Activated naive CD8-positive, alpha-beta T cell treated with anti-CD3 and anti-CD28 coated beads, Interleukin-2, amount 10 ng/mL, durations not matched to agents 7 days and 5 days (primary cell): ENCODE data around the gene PCDHB10. TPM values are rescaled to one million over a fixed set of nuclear protein-coding genes. Genes with fewer than 3 reads are reported as not detected.
"Not testable (repeated sequence)": the region's sequence is repeated elsewhere in the genome, so short reads cannot be mapped to it uniquely, and the experiment has no call there.

Source experiments
- ATAC-seq: fragments of 150-1000 bp; cut with Tn5 transposase; one replicate; pipeline ENCODE4 v1.10.0; 2021; ENCODE audit warnings: low read depth, moderate library complexity
- POLR2A ChIA-PET: fragments of 350-600 bp; sonication (Branson Sonifier 250); formaldehyde crosslinking; loops from one replicate; lab custom pipeline; 2021; ENCODE audit warnings: antibody characterized with exemption; lab: Charles Lee
- DNase-seq: peaks from one replicate; pipeline ENCODE4 v3.0.0; 2021
- H3K27ac Mint-ChIP-seq: one replicate; pipeline ENCODE4 v1.8.0; 2022; ENCODE audit warnings: mild to moderate bottlenecking, mixed read lengths
- H3K27me3 Mint-ChIP-seq: one replicate; pipeline ENCODE4 v1.8.0; 2022; ENCODE audit warnings: mild to moderate bottlenecking, moderate library complexity, mixed read lengths
- H3K36me3 Mint-ChIP-seq: one replicate; pipeline ENCODE4 v1.8.0; 2021; ENCODE audit warnings: mild to moderate bottlenecking, mixed read lengths
- H3K4me1 Mint-ChIP-seq: one replicate; pipeline ENCODE4 v1.8.0; 2021; ENCODE audit warnings: mixed read lengths
- H3K4me3 Mint-ChIP-seq: one replicate; pipeline ENCODE4 v1.8.0; 2022; ENCODE audit warnings: mild to moderate bottlenecking, moderate library complexity, mixed read lengths
- H3K9me3 Mint-ChIP-seq: one replicate; pipeline ENCODE4 v1.8.0; 2021; ENCODE audit warnings: mixed read lengths
- total RNA-seq, 2 experiments: library from RNA; stranded (reverse); gene quantifications; one replicate each; pipeline ENCODE4 v1.2.3, GENCODE V29; 2021

Gene PCDHB10
- total RNA-seq = not detected

DNA sequence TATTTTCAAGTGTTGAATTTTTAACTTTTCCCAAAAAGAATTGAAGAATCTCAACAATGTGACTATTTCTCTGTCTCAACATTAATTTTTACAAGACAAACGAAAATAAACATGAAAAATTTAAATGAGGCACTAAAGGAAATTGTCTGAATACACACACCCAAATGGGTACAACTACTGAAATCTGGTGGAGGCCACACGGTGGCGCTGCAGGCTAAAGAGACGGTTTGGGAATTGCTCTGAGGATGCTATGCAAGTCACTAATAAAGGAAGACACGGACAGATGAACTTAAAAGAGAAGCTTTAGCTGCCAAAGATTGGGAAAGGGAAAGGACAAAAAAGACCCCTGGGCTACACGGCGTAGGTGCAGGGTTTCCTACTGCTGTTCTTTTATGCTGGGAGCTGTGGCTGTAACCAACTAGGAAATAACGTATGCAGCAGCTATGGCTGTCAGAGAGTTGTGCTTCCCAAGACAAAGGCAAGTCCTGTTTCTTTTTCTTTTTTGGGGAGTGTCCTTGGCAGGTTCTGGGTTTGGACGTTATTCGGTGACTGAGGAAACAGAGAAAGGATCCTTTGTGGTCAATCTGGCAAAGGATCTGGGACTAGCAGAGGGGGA lies at the start of gene PCDHB10:
Gene PCDHB10, plus strand, starts transcription at position 244 of the 616 bp plus-strand sequence. Its CDS starts 200 bp downstream, at position 444.
- ATAC-seq (no peak), DNase-seq (peak; percentile 41)
- Mint-ChIP-seq H3K27me3 (peaks cover 8% of the 10 kb centered on the region), H3K27ac (no peak within 1 kb of the TSS), H3K4me3 (no peak within 1 kb of the TSS), H3K4me1 (no peaks in the 10 kb centered on the region), H3K9me3 (peaks cover 26% of the 10 kb centered on the region), H3K36me3 (peaks cover 1% of the 10 kb centered on the region)
- POLR2A ChIA-PET = no interaction called here

DNA sequence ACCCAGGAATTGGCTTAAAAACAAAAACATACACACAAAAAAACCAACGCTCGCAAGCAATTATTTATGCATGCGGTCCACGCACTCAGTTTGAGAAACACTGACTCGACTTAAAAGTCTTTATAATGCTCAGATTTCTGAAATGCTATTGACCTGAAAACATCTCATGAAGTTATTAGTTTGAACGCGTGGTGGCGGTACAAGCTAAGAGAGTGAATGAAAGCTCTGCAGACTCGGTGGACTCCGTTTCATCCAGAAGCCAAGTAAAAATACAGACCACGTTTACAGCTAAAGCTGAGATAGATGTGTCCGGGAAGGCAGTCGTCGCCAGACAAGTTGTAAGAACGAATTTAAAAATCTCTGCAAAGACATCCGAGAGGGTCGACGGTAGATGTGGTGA lies 42.3 kb upstream of the PCDHB10 start, which contains the start of gene PCDHB6:
Gene PCDHB6, plus strand, starts transcription at position 246 of the 400 bp plus-strand sequence. CDS start 201 bp downstream, outside the sequence.
- H3K4me1 Mint-ChIP-seq = no peaks in the 10 kb centered on the region
- ATAC-seq (no peak), DNase-seq (no peak)
- POLR2A ChIA-PET = no interaction called here
- H3K36me3 Mint-ChIP-seq = peaks cover 2% of the 10 kb centered on the region
- no peak within 1 kb of the TSS for H3K4me3 Mint-ChIP-seq
- H3K27me3 Mint-ChIP-seq = no peaks in the 10 kb centered on the region
- H3K27ac Mint-ChIP-seq = no peak within 1 kb of the TSS
- H3K9me3 Mint-ChIP-seq = peaks cover 13% of the 10 kb centered on the region

DNA sequence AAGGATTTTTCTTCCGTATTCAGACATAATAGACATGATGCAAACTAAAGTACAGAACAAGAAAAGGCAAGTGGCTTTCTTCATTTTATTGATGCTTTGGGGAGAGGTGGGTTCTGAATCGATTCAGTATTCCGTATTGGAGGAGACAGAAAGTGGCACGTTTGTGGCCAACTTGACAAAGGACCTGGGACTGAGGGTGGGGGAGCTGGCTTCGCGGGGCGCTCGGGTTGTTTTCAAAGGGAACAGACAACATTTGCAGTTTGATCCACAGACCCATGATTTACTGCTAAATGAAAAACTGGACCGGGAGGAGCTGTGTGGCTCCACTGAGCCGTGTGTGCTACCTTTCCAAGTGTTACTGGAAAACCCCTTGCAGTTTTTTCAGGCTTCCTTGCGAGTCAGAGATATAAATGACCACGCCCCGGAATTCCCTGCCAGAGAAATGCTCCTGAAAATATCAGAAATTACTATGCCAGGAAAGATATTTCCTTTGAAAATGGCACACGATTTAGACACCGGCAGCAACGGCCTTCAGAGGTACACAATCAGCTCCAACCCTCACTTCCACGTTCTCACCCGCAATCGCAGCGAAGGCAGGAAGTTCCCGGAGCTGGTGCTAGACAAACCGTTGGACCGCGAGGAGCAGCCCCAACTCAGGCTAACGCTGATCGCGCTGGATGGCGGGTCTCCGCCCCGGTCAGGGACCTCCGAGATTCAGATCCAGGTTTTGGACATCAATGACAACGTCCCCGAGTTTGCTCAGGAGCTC lies 41.7 kb upstream of the PCDHB10 start:
- peaks cover 13% of the 10 kb centered on the region for H3K9me3 Mint-ChIP-seq
- H3K4me1 Mint-ChIP-seq = no peaks in the 10 kb centered on the region
- no peak overlapping the region for H3K27ac Mint-ChIP-seq
- POLR2A ChIA-PET = no interaction called here
- DNase-seq (no peak), ATAC-seq (no peak)
- H3K4me3 Mint-ChIP-seq = no peak overlapping the region
- H3K27me3 Mint-ChIP-seq = no peaks in the 10 kb centered on the region
- peaks cover 2% of the 10 kb centered on the region for H3K36me3 Mint-ChIP-seq

DNA sequence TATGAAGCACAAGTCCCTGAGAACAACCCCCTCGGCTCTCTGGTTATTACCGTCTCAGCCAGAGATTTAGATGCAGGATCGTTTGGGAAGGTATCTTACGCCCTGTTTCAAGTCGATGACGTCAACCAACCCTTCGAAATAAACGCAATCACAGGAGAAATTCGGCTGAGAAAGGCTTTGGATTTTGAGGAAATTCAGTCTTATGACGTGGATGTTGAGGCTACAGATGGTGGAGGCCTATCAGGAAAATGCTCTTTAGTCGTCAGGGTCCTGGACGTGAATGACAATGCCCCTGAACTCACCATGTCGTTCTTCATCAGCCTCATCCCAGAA lies 41.2 kb upstream of the PCDHB10 start:
- POLR2A ChIA-PET = no interaction called here
- DNase-seq = no peak
- Mint-ChIP-seq H3K27ac (no peak overlapping the region), H3K4me1 (no peaks in the 10 kb centered on the region), H3K27me3 (no peaks in the 10 kb centered on the region), H3K4me3 (no peak overlapping the region), H3K36me3 (peaks cover 2% of the 10 kb centered on the region), H3K9me3 (peaks cover 13% of the 10 kb centered on the region)
- no peak for ATAC-seq

DNA sequence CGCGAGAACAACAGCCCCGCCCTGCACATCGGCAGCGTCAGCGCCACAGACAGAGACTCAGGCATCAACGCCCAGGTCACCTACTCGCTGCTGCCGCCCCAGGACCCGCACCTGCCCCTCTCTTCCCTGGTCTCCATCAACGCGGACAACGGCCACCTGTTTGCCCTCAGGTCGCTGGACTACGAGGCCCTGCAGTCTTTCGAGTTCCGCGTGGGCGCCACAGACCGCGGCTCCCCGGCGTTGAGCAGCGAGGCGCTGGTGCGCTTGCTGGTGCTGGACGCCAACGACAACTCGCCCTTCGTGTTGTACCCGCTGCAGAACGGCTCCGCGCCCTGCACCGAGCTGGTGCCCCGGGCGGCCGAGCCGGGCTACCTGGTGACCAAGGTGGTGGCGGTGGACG lies 40.5 kb upstream of the PCDHB10 start:
- H3K27ac Mint-ChIP-seq, ATAC-seq, DNase-seq, H3K36me3 Mint-ChIP-seq, POLR2A ChIA-PET, H3K4me1 Mint-ChIP-seq, H3K4me3 Mint-ChIP-seq, H3K27me3 Mint-ChIP-seq: not testable (repeated sequence)
- peaks cover 12% of the 10 kb centered on the region for H3K9me3 Mint-ChIP-seq

DNA sequence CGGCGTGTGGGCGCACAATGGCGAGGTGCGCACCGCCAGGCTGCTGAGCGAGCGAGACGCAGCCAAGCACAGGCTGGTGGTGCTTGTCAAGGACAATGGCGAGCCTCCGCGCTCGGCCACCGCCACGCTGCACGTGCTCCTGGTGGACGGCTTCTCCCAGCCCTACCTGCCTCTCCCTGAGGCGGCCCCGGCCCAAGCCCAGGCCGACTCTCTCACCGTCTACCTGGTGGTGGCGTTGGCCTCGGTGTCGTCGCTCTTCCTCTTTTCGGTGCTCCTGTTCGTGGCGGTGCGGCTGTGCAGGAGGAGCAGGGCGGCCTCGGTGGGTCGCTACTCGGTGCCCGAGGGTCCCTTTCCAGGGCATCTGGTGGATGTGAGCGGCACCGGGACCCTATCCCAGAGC lies 40.1 kb upstream of the PCDHB10 start:
- H3K36me3 Mint-ChIP-seq, H3K4me3 Mint-ChIP-seq, H3K27me3 Mint-ChIP-seq: not testable (repeated sequence)

DNA sequence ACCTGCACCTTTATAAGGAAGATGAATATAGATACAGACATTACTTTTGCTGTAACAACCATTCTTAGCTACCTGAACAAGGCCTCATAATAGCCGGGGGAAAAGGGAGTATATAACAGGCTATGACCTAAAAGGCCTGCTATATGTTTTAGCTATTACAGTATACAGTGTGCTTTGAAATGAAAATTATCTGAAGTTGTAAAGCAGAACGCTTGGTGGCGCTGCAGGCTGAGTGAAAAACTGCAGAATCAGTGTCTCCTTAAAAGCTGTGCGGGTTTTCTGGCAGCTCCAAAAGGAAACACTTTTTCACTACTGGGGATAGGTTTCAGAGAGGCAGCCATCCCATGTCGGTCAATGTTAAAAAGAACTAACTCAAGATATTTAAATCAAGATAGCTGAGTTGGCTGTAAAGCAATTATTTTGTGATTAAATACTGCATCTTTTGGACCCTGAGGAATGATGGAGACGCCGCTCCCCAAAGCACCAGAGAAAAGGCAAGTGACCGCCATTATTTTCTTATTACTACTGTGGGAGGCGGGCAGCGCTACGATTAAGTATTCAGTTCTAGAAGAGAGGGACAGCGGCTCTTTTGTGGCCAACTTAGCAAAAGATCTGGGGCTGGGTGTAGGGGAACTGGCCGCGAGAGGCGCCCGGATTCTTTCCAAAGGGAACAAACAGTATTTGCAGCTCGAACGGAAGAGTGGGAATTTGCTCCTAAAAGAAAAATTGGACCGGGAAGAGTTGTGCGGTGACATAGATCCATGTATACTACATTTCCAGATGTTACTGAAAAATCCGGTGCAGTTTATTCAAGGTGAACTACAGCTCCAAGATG lies 36.4 kb upstream of the PCDHB10 start:
- POLR2A ChIA-PET = no interaction called here
- DNase-seq = no peak
- peaks cover 16% of the 10 kb centered on the region for H3K9me3 Mint-ChIP-seq
- ATAC-seq = no peak
- H3K36me3 Mint-ChIP-seq = peaks cover 2% of the 10 kb centered on the region
- H3K4me1 Mint-ChIP-seq = no peaks in the 10 kb centered on the region
- no peak overlapping the region for H3K27ac Mint-ChIP-seq
- no peak overlapping the region for H3K4me3 Mint-ChIP-seq
- H3K27me3 Mint-ChIP-seq = peaks cover 4% of the 10 kb centered on the region

More for the DNA sequence above, 40.1 kb upstream of the PCDHB10 start:
- H3K27ac Mint-ChIP-seq, POLR2A ChIA-PET, ATAC-seq, DNase-seq, H3K4me1 Mint-ChIP-seq: not testable (repeated sequence)
- H3K9me3 Mint-ChIP-seq = peaks cover 14% of the 10 kb centered on the region

DNA sequence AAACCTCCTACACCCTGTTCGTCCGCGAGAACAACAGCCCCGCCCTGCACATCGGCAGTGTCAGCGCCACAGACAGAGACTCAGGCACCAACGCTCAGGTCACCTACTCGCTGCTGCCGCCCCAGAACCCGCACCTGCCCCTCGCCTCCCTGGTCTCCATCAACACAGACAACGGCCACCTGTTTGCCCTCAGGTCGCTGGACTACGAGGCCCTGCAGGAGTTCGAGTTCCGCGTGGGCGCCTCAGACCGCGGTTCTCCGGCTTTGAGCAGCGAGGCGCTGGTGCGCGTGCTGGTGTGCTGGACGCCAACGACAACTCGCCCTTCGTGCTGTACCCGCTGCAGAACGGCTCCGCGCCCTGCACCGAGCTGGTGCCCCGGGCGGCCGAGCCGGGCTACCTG lies 34.8 kb upstream of the PCDHB10 start:
- ATAC-seq, H3K36me3 Mint-ChIP-seq, POLR2A ChIA-PET, H3K27ac Mint-ChIP-seq, DNase-seq, H3K27me3 Mint-ChIP-seq, H3K4me3 Mint-ChIP-seq, H3K4me1 Mint-ChIP-seq: not testable (repeated sequence)
- peaks cover 11% of the 10 kb centered on the region for H3K9me3 Mint-ChIP-seq

DNA sequence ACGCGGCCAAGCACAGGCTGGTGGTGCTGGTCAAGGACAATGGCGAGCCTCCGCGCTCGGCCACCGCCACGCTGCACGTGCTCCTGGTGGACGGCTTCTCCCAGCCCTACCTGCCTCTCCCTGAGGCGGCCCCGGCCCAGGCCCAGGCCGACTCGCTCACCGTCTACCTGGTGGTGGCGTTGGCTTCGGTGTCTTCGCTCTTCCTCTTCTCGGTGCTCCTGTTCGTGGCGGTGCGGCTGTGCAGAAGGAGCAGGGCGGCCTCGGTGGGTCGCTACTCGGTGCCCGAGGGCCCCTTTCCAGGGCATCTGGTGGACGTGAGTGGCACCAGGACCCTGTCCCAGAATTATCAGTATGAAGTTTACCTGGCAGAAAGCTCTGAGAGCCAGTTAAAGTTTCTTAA lies 34.3 kb upstream of the PCDHB10 start:
- H3K4me3 Mint-ChIP-seq, H3K36me3 Mint-ChIP-seq, ATAC-seq, DNase-seq, H3K27me3 Mint-ChIP-seq, H3K27ac Mint-ChIP-seq, POLR2A ChIA-PET, H3K4me1 Mint-ChIP-seq: not testable (repeated sequence)
- H3K9me3 Mint-ChIP-seq = peaks cover 11% of the 10 kb centered on the region

DNA sequence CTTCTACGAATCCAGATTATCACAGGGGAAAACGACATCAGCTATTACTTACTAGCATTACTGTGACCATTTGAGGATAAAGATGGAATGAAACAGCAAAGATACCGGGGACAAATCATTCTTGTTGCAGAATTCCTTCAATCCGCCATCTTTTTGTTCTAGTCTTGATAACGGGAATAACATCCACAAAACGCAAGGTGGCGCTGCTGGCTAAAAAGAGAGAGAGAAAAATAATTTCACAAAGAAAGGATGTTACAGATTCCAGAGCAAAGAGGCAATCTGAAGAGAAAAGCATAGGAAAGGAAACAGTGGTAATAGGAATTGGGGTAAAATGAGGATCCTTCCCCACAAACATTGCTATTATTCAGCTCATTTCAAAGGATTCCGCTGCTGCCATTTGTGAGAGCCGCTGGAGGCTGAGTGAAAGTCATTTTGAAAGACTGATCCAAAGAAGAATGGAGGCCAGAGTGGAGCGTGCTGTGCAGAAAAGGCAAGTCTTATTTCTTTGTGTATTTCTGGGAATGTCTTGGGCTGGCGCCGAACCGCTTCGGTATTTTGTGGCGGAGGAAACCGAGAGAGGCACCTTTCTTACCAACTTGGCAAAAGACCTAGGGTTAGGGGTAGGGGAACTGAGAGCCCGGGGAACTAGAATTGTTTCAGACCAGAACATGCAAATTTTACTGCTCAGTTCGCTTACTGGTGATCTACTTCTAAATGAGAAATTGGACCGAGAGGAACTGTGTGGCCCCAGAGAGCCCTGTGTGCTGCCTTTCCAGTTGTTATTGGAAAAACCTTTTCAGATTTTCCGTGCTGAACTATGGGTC lies 19.6 kb upstream of the PCDHB10 start, which contains the start of gene PCDHB7:
Gene PCDHB7, plus strand, starts transcription at position 264 of the 824 bp plus-strand sequence. Its CDS starts 192 bp downstream, at position 456.
- DNase-seq (no peak), ATAC-seq (no peak)
- H3K27me3 Mint-ChIP-seq = no peaks in the 10 kb centered on the region
- POLR2A ChIA-PET = no interaction called here
- no peak within 1 kb of the TSS for H3K4me3 Mint-ChIP-seq
- H3K9me3 Mint-ChIP-seq = peaks cover 1% of the 10 kb centered on the region
- H3K36me3 Mint-ChIP-seq = no peaks in the 10 kb centered on the region
- H3K4me1 Mint-ChIP-seq = no peaks in the 10 kb centered on the region
- H3K27ac Mint-ChIP-seq = no peak within 1 kb of the TSS

DNA sequence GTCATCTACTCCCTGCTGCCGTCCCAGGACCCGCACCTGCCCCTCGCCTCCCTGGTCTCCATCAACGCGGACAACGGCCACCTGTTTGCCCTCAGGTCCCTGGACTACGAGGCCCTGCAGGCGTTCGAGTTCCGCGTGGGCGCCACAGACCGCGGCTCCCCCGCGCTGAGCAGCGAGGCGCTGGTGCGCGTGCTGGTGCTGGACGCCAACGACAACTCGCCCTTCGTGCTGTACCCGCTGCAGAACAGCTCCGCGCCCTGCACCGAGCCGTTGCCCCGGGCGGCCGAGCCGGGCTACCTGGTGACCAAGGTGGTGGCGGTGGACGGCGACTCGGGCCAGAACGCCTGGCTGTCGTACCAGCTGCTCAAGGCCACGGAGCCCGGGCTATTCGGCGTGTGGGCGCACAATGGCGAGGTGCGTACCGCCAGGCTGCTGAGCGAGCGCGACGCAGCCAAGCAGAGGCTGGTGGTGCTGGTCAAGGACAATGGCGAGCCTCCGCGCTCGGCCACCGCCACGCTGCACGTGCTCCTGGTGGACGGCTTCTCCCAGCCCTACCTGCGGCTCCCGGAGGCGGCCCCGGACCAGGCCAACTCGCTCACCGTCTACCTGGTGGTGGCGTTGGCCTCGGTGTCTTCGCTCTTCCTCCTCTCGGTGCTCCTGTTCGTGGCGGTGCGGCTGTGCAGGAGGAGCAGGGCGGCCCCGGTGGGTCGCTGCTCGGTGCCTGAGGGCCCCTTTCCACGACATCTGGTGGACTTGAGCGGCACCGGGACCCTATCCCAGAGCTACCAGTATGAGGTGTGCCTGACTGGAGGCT lies 17.7 kb upstream of the PCDHB10 start:
- H3K36me3 Mint-ChIP-seq, POLR2A ChIA-PET, H3K4me1 Mint-ChIP-seq, H3K4me3 Mint-ChIP-seq, ATAC-seq, H3K27me3 Mint-ChIP-seq, DNase-seq, H3K9me3 Mint-ChIP-seq: not testable (repeated sequence)
- H3K27ac Mint-ChIP-seq = peak overlapping the region; percentile 18

DNA sequence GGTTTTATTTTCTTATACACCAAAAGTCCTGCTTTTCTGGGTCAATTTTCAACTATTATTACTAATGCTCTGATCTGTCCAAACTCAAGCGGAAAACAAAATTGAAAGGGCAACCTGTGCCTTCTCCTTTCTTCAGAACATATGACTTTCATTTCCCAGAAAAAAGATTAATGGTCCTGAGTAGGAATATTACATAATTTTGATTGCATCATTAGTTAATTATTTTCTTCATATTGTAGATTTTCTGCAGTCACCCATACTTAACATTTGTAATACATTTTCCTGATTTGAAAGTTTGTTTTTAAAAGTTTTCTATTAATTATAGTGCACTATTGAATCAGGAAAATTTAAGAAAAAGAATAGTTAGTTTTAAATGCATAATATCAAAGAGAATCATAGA lies 16.2 kb upstream of the PCDHB10 start:
- POLR2A ChIA-PET = no interaction called here
- H3K27ac Mint-ChIP-seq = no peak overlapping the region
- no peaks in the 10 kb centered on the region for H3K36me3 Mint-ChIP-seq
- H3K9me3 Mint-ChIP-seq = peaks cover 1% of the 10 kb centered on the region
- no peaks in the 10 kb centered on the region for H3K4me1 Mint-ChIP-seq
- no peaks in the 10 kb centered on the region for H3K27me3 Mint-ChIP-seq
- ATAC-seq (no peak), DNase-seq (no peak)
- no peak overlapping the region for H3K4me3 Mint-ChIP-seq
